ENCODE measurements around the gene ETV4. TPM values are rescaled to one million over a fixed set of nuclear protein-coding genes. Genes with fewer than 3 reads are reported as not detected.

The ETV4 gene
- total RNA-seq, 4 donors from 2014 or later, result 0.22 TPM; not detected in 3

DNA sequence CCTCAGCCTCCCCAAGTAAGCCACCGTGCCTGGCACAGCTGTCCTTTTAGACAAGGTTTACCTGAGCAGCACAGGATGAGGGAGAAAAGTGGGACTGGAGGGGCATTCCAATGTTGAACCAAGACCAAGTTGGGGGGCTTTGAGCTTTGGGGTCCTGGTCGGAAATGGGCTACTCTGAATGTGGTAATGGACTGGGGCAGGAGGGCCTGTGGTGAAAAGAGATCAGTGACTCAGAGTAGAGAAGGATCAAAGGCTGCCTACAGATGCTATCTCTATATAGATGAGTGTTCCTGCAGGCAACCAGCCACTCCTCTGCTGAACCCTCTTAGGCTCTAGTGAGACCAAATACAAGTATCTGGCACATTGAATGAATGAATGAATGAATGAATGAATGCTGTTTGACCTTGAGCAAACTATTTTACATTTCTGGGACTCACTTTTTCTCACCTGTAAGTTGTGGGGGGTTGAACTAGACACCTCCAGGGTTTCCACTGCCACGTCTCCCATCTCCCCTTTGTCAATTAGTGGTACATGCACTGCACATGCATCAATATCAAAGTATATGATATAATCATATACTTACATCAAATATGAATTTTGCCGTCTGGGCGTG, 26.3 kb upstream of the ETV4 start:
- TF ChIP-seq, protein P1, sequence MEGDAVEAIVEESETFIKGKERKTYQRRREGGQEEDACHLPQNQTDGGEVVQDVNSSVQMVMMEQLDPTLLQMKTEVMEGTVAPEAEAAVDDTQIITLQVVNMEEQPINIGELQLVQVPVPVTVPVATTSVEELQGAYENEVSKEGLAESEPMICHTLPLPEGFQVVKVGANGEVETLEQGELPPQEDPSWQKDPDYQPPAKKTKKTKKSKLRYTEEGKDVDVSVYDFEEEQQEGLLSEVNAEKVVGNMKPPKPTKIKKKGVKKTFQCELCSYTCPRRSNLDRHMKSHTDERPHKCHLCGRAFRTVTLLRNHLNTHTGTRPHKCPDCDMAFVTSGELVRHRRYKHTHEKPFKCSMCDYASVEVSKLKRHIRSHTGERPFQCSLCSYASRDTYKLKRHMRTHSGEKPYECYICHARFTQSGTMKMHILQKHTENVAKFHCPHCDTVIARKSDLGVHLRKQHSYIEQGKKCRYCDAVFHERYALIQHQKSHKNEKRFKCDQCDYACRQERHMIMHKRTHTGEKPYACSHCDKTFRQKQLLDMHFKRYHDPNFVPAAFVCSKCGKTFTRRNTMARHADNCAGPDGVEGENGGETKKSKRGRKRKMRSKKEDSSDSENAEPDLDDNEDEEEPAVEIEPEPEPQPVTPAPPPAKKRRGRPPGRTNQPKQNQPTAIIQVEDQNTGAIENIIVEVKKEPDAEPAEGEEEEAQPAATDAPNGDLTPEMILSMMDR (IDR thresholded peaks at IDR 0.05; ENCODE audit: low read depth), result no peak

GRCh38 chr17:43570518-43570928, 24.4 kb upstream of the ETV4 start:
- TF ChIP-seq, protein P1 (IDR thresholded peaks at IDR 0.05; ENCODE audit: low read depth), result no peak

DNA sequence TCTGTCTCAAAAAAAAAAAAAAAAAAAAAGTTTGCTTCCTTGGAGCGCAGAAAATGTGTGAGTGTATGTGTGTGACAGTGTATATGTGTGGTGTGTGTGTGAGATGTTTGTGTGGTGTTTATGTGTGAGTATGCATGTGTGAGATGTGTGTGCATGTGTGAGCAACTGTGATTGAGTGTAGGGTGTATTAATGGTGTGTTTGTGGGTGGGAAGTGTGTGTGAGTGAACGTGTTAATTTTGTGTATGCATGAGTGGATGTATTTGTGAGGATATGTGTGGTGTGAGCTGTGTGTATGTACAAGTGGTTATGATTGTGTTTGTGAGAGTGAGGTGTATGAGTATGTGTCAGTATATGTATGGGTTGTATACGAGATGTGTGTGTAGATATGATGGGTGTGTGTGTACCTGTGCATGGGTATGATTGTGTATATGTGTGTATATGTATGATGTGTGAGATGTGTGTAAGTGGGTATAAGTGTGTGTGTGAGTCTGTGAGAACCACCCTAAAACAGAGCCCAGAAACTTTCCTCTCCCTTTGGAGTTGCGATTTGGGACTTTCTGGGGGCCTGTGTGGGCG, 22.5 kb upstream of the ETV4 start:
- TF ChIP-seq, protein P1 (IDR thresholded peaks at IDR 0.05; ENCODE audit: low read depth), result no peak

DNA sequence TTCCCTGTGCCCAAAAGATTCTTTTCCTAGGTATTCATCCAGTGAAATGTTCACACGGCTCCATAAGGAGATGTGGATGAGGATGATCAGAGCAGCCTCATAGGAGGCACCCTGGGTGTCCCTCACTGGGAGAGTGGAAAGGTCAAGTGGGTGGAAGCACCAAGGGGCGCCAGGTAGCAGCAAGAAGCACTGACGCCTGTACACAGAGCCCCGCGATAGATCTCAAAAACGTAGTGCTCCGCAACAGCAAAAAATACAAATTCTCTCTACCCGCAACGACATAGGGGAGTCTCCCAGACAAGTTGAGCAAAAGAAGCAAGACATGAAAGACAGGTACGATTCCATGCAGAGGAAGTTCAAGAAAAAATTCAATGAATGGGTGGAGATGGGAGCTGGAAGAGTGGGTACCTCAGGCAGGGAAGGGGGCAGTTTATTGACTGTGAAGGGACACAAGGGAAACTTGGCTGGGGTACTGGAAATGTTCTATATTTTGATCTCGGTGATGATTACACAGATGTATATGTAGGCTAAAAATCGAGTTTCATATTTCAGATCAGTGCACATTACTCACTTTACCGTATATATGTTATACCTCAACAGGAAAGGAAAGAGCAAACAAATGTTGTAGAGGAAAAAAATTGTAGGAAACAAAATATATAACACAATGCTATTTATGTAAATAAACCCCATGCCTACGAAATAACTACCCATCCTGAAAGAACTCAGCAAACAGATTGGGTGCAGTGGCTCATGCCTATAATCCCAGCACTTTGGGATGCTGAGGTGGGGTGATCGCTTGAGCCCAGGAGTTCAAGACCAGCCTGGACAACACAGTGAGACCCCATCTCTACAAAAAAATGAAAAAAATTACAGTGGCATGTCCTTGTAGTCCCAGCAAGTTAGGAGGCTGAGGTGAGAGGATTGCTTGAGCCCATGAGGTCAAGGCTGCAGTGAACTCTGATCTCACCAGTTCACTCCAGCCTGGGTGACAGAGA, 17.8 kb upstream of the ETV4 start:
- TF ChIP-seq, protein P1 (IDR thresholded peaks at IDR 0.05; ENCODE audit: low read depth), result no peak

DNA sequence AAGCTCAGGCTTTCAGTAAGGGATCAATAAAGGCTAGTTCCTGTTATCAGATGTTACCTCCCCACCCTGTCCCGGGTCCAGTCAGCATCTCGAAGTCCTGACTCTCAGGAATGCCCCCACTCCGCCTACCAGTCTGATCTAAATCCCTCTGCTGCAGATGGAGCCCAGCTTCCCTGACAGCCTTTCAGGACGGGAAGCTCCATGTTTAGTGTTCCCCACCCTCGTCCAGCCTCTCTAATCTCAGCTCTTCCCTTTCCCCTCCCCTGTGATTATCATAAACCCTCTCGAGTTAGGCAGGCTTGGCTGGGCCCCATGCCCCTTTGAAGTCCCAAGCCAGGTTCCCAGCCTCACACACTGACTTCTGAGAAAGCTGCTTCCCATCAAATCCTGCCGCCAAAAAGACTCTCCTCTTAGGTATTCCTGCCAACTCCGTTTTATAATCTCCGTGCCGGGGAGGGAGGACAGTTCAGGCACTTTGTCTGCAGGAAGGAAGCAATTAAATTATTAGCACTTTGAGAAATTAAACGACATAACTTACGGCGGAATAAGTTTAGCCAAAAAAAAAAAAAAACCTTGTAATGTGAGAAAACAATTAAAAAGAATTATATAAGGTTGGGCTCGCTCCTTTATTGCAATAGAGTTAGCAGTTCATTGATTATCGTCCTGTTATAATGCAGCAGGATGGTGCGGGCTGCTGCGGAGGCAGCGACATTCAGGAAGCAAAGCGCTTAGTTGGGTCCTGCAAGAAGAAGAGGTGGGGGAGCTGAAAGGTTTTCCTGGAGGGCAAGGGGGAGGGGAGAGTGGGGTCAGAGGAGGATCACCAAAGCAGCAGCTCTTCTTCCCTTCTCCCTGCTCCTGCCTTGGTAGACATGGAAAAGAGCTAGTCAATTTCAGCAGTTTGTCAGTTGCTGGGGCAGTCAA, 16.8 kb upstream of the ETV4 start:
- TF ChIP-seq, protein P1 (IDR thresholded peaks at IDR 0.05; ENCODE audit: low read depth), result no peak

DNA sequence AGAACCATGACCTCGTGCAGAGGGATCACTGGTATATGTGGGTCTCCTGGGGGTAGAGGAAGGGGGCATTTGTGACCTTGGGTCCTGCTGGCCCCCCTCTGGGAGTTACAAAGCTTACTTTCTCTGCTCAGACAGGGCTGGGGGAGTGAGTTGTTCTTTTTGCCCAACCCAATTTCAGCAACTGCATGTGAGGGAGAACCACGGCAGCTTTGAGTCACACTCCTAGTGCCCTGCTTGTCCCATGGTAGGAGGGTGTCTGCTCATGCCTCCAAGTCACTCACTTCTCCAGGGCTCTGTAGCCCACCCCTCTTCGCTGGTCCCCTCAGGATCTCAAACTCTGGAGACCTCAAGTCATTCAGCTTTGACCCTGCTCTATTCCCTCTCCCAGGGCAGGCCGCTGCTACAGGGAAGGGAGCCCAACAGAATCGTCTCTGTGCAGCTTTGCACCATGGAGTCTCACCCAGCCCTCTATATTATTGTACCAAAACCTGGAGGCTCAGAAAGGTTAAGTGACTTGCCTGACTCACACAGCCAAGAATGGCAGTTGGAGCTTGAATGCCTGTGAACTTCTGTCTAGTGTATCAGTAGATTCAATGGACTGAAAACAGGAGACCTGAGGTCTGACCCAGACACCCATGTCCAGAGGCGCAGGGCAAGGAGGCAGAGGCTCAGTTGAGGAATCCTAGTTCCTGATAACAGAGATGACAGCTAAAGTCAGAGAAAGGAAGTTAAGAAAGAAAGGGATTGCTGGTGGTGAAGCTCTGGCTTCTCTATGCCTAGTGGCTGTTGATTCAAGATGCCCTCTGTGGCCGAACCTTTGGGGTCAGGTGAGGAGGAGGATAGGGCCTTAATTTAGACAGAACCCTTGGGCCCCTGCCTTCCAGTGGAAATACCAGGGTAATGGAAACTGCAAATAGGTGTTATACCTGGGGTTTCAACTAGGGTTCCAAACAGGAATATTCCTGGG, 14.6 kb upstream of the ETV4 start:
- TF ChIP-seq, protein P1 (IDR thresholded peaks at IDR 0.05; ENCODE audit: low read depth), result no peak

Data from subcutaneous adipose tissue (tissue), 4 donors.